Fibroblast of pulmonary artery (primary cell): ENCODE results near the gene EFCC1.
A peak's percentile ranks its signal among the peaks of the same experiment; 100 is the strongest.

Experiments
- DNase-seq: peaks from one replicate; pipeline ENCODE4 v3.0.0-alpha.2; 2010; ENCODE audit warnings: low read depth
- H3K4me3 ChIP-seq: replicated peaks from 2 replicates; pipeline ENCODE4 v1.5.1; 2011; ENCODE audit warnings: low read depth, mild to moderate bottlenecking, control low read depth, low read length, moderate library complexity
- CTCF ChIP-seq: IDR thresholded peaks from 2 replicates; pipeline ENCODE4 v1.5.1; 2011; ENCODE audit warnings: mild to moderate bottlenecking, control low read depth, low read length, inconsistent platforms; ENCODE audit errors: missing control alignments

Gene EFCC1

DNA sequence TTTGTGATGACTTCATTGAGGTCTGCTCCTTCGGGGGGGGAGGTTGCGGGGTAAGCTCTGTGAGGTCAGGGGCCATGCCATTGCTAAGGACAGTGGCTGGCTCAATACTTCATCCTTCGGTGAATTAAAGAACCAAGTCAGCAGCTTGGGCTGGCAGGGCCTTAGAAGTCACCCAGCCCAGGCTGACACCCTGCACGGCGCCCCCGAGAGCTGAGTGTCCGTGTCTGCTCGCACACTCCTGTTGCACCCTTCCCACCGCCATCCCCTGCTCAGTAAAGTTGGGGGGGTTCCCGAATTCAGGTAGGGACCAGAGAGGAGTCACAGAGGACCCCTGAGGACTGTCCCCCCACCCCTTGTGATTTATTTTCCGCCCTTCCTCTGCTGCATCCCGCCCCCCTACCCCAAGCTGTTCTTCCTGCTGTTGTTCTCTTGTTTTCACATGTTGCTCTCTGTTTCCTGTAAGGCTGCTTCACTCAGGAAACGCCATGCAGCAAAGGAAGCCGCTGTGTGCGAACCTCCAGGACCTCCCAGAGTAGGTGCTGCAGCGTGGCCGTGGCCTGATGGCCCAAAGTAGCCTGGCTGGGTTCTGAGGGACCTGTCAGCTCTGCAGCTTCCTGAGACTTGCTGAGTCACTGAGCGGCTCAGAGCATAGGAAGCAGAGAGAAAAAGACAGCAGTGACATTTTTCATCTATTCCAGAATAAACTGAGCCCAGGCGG is 14.4 kb downstream of the EFCC1 start:
- peak; percentile 20 for DNase-seq
- no peak for TF ChIP-seq CTCF
- no peak overlapping the region for H3K4me3 ChIP-seq

- no peak for DNase-seq
- no peak overlapping the region for H3K4me3 ChIP-seq
- no peak for TF ChIP-seq CTCF
Measured at GRCh38 chr3:129016356-129016719, 15.2 kb downstream of the EFCC1 start.

- TF ChIP-seq CTCF = no peak
- no peak for DNase-seq
- no peak overlapping the region for H3K4me3 ChIP-seq
Measured at GRCh38 chr3:129016720-129017483, 15.8 kb downstream of the EFCC1 start.

GRCh38 chr3:129017484-129017899 is 16.4 kb downstream of the EFCC1 start:
- no peak for TF ChIP-seq CTCF
- no peak overlapping the region for H3K4me3 ChIP-seq
- DNase-seq = no peak

DNA sequence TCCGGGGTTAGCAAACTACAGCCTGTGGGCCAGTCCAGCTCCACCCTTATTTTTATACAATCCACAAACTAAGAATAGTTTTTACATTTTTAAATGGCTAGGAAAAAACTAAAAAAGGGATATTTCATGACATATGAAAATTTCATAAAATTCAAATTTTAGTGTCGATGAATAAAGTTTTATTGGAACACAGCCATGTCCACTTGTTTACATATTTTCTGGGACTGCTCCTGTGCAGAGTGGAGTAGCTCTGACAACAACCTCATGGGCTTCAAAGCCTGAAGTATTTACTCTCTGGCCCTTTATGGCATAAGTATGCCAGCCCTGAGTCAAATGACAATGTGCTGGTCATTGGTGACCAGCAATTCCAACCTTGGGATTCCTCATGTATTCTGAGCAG is 17.2 kb downstream of the EFCC1 start:
- DNase-seq = no peak
- no peak for TF ChIP-seq CTCF
- H3K4me3 ChIP-seq = no peak overlapping the region

DNA sequence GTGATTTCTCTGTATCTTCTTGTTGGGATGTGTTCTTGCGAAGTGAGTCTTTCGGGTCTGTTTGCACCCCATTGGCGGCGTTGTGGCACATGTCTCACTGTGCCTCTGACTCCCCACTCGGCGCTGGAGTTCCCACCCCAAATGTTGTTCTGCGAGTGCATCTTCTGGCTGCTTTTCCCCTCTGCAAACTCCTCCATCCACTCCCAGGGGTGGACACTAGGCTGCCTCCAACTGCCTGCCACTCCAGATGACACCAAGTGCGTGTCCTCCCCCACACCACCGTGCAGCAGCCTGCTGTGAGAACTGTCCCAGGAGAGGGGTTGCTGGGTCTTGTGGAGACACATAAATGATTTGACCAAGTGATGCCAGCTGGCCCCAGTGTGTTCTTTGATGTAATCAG is 17.6 kb downstream of the EFCC1 start:
- DNase-seq = no peak
- no peak overlapping the region for H3K4me3 ChIP-seq
- TF ChIP-seq CTCF = no peak
